DOHH2 (cell line): ENCODE measurements around the gene SLC6A8.

Source experiments
- H3F3A ChIP-seq: fragments of 200-600 bp; sonication (generic), shearing (Covaris generic); 2 replicates; pipeline ENCODE4 v1.6.0; 2016; ENCODE audit warnings: antibody characterized with exemption, mild to moderate bottlenecking; ENCODE audit not compliant: control insufficient read depth, insufficient read depth
- H3K27ac ChIP-seq: fragments of 200-600 bp; sonication (generic); 2 replicates; pipeline ENCODE4 v1.5.1; 2014; ENCODE audit warnings: low read depth, mild to moderate bottlenecking, low read length, moderate library complexity
- H3K27me3 ChIP-seq: fragments of 200-600 bp; sonication (generic); 2 replicates; pipeline ENCODE4 v1.6.1; 2014; ENCODE audit warnings: mild to moderate bottlenecking, low read length, mixed read lengths; ENCODE audit not compliant: control insufficient read depth
- H3K36me3 ChIP-seq: fragments of 200-600 bp; sonication (generic); 2 replicates; pipeline ENCODE4 v1.6.1; 2014; ENCODE audit warnings: mild to moderate bottlenecking, low read length, moderate library complexity, mixed read lengths; ENCODE audit not compliant: control insufficient read depth
- H3K4me1 ChIP-seq: fragments of 200-600 bp; sonication (generic); 2 replicates; pipeline ENCODE4 v1.6.1; 2014; ENCODE audit warnings: mild to moderate bottlenecking, low read length, mixed read lengths; ENCODE audit not compliant: control insufficient read depth
- H3K4me2 ChIP-seq: fragments of 200-600 bp; sonication (generic); 2 replicates; pipeline ENCODE4 v1.6.0; 2014; ENCODE audit warnings: mild to moderate bottlenecking, low read length, moderate library complexity
- H3K4me3 ChIP-seq: fragments of 200-600 bp; sonication (generic); 2 replicates; pipeline ENCODE4 v1.5.1; 2014; ENCODE audit warnings: mild to moderate bottlenecking, low read length, mixed read lengths
- H3K79me2 ChIP-seq: fragments of 200-600 bp; sonication (generic); 2 replicates; pipeline ENCODE4 v1.6.1; 2014; ENCODE audit warnings: mild to moderate bottlenecking, low read length, mixed read lengths; ENCODE audit not compliant: control insufficient read depth
- H3K9me2 ChIP-seq: fragments of 200-600 bp; sonication (generic); replicated peaks from 2 replicates; pipeline ENCODE4 v1.6.1; 2014; ENCODE audit warnings: mild to moderate bottlenecking, low read length, mixed read lengths; ENCODE audit not compliant: control insufficient read depth
- H3K9me3 ChIP-seq: fragments of 200-600 bp; sonication (generic); 2 replicates; pipeline ENCODE4 v1.6.1; 2014; ENCODE audit warnings: antibody characterized with exemption, low read length, mixed read lengths; ENCODE audit not compliant: control insufficient read depth, insufficient read depth
- H4K20me1 ChIP-seq: fragments of 200-600 bp; sonication (generic); 2 replicates; pipeline ENCODE4 v1.6.0; 2014; ENCODE audit warnings: low read depth, mild to moderate bottlenecking, antibody characterized with exemption, low read length, moderate library complexity; ENCODE audit not compliant: control insufficient read depth, insufficient read depth
- CTCF ChIP-seq: fragments of 200-600 bp; sonication (generic); IDR thresholded peaks from one replicate; pipeline ENCODE4 v1.5.1; 2014; ENCODE audit warnings: antibody characterized with exemption, mild to moderate bottlenecking, low read depth, low read length; ENCODE audit not compliant: poor library complexity, severe bottlenecking
- EZH2phosphoT487 ChIP-seq: fragments of 200-600 bp; sonication (generic); IDR thresholded peaks from 2 replicates; pipeline ENCODE4 v1.6.1; 2017; ENCODE audit warnings: borderline replicate concordance, mild to moderate bottlenecking, antibody characterized with exemption, low read length, moderate library complexity, mixed read lengths

Gene SLC6A8

DNA sequence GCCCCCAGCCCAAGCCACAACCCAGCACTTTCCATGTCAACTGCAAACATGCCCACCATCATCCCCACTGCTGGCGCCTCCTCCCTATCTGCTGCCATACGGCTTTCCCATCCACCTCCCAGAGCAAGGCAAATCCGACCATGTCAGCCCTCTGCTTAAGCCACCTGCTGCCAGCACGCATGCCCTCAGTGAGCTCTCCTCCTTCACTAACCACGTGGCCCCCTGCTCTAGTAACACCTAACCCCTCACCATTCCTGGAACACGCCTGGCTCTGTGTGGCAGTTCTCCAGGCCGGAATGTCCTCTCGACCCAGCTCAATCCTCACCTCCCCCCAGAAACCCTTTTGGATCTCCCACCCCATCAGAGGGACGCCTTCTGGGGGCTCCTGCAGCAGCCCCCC, 19.1 kb downstream of the SLC6A8 start:
- Histone ChIP-seq H3K4me1 (no peaks in the 10 kb centered on the region), H3K4me2 (no peak overlapping the region), H3K36me3 (no peaks in the 10 kb centered on the region; the same call in 1 of the 2 replicates), H4K20me1 (no peaks in the 10 kb centered on the region), H3K79me2 (no peaks in the 10 kb centered on the region), H3K4me3 (no peak overlapping the region), H3F3A (no peaks in the 10 kb centered on the region), H3K27ac (no peak overlapping the region), H3K9me3 (no peaks in the 10 kb centered on the region), H3K27me3 (no peaks in the 10 kb centered on the region), H3K9me2 (no peaks in the 10 kb centered on the region)
- TF ChIP-seq CTCF (no peak), EZH2phosphoT487 (no peak)

- no peaks in the 10 kb centered on the region for H3K9me2 ChIP-seq
- H3K4me3 ChIP-seq = no peak overlapping the region
- H4K20me1 ChIP-seq = no peaks in the 10 kb centered on the region
- no peaks in the 10 kb centered on the region for H3K79me2 ChIP-seq
- H3K9me3 ChIP-seq = no peaks in the 10 kb centered on the region
- no peaks in the 10 kb centered on the region for H3F3A ChIP-seq
- H3K27me3 ChIP-seq = no peaks in the 10 kb centered on the region
- TF ChIP-seq CTCF = no peak
- TF ChIP-seq EZH2phosphoT487 = no peak
- H3K27ac ChIP-seq = no peak overlapping the region
- no peak overlapping the region for H3K4me2 ChIP-seq
- no peaks in the 10 kb centered on the region; the same call in 1 of the 2 replicates for H3K36me3 ChIP-seq
- H3K4me1 ChIP-seq = no peaks in the 10 kb centered on the region
Measured at GRCh38 chrX:153707406-153707805, 19.7 kb downstream of the SLC6A8 start.

GRCh38 chrX:153708415-153708814, 20.7 kb downstream of the SLC6A8 start:
- H3K9me3 ChIP-seq = no peaks in the 10 kb centered on the region
- no peaks in the 10 kb centered on the region for H3K27me3 ChIP-seq
- H3K27ac ChIP-seq = no peak overlapping the region
- no peak overlapping the region for H3K4me3 ChIP-seq
- H3K9me2 ChIP-seq = no peaks in the 10 kb centered on the region
- H3K4me2 ChIP-seq = no peak overlapping the region
- TF ChIP-seq CTCF = peak; percentile 53
- no peak for TF ChIP-seq EZH2phosphoT487
- no peaks in the 10 kb centered on the region for H4K20me1 ChIP-seq
- H3K4me1 ChIP-seq = no peaks in the 10 kb centered on the region
- H3K36me3 ChIP-seq = no peaks in the 10 kb centered on the region; the same call in 1 of the 2 replicates
- H3F3A ChIP-seq = no peaks in the 10 kb centered on the region
- no peaks in the 10 kb centered on the region for H3K79me2 ChIP-seq
